K562 (cell line): ENCODE data around the gene EXT2. TPM values are rescaled to one million over a fixed set of nuclear protein-coding genes. Genes with fewer than 3 reads are reported as not detected.
A peak's percentile ranks its signal among the peaks of the same experiment; 100 is the strongest.

ENCODE experiments used
- CTCFL ChIP-seq: IDR thresholded peaks from 2 replicates; pipeline ENCODE4 v1.6.1; 2011; ENCODE audit warnings: borderline replicate concordance, low read depth, mild to moderate bottlenecking, moderate library complexity, low read length; ENCODE audit not compliant: insufficient read depth, poor library complexity, severe bottlenecking
- ETV1 ChIP-seq: fragments of 450-650 bp; conservative IDR thresholded peaks from 2 replicates; pipeline ENCODE4 v1.6.1; 2016; ENCODE audit warnings: missing genetic modification characterization, control low read depth, low read depth, missing compliant biosample characterization
- HDAC1 ChIP-seq, 2 experiments: fragments of 450-650 bp; IDR thresholded peaks; 2 replicates each; pipeline ENCODE4 v1.6.1; 2016 to 2017; ENCODE audit warnings: inconsistent platforms in 1 of 2, mild to moderate bottlenecking in 1 of 2, moderate library complexity in 1 of 2
- HOXB6 ChIP-seq: fragments of 250-450 bp; sonication (Bioruptor Pico); IDR thresholded peaks from 2 replicates; pipeline ENCODE4 v1.5.1; 2022; ENCODE audit warnings: mild to moderate bottlenecking, borderline replicate concordance
- NFXL1 ChIP-seq: fragments of 450-650 bp; formaldehyde crosslinking; IDR thresholded peaks from 2 replicates; pipeline ENCODE4 v1.4.0; 2021; ENCODE audit warnings: mild to moderate bottlenecking
- PRMT5 ChIP-seq: sonication (generic); formaldehyde crosslinking; IDR thresholded peaks from 2 replicates; pipeline ENCODE4 v1.5.0; 2020; ENCODE audit warnings: missing genetic modification reagents
- PRPF4 ChIP-seq: fragments of 200-400 bp; formaldehyde crosslinking; IDR thresholded peaks from one replicate; pipeline ENCODE4 v1.6.1; 2017; ENCODE audit warnings: low read length, low read depth, mild to moderate bottlenecking; ENCODE audit not compliant: insufficient read depth, poor library complexity, severe bottlenecking
- TEAD1 ChIP-seq, 2 experiments: fragments of 450-650 bp in 1 of 2; sonication (generic) in 1 of 2; formaldehyde crosslinking; IDR thresholded peaks; 2 replicates each; pipeline versions ENCODE4 v1.4.0 to v1.8.0; 2020 to 2022; ENCODE audit warnings: mild to moderate bottlenecking in 2 of 2, missing genetic modification reagents in 1 of 2
- YY1 ChIP-seq, 3 experiments: IDR thresholded peaks; 2 replicates each; pipeline ENCODE4 v1.6.1; 2011; ENCODE audit warnings: low read length in 2 of 3, mild to moderate bottlenecking in 2 of 3, moderate library complexity in 2 of 3, borderline replicate concordance in 1 of 3, control low read depth in 1 of 3, low read depth in 1 of 3; ENCODE audit not compliant: insufficient read depth in 3 of 3, insufficient replicate concordance in 2 of 3, control insufficient read depth in 1 of 3, insufficient read length in 1 of 3; ENCODE audit errors: extremely low read depth in 1 of 3
- ZMIZ1 ChIP-seq, 2 experiments: fragments of 150-350 bp in 1 of 2; IDR thresholded peaks; 2 replicates each; pipeline ENCODE4 v1.6.1; 2012 to 2016; ENCODE audit warnings: low read depth in 2 of 2, low read length in 2 of 2, mild to moderate bottlenecking in 1 of 2, moderate library complexity in 1 of 2
- ZNF146 ChIP-seq: IDR thresholded peaks from one replicate; pipeline ENCODE4 v1.6.1; 2018; ENCODE audit warnings: missing compliant biosample characterization; ENCODE audit not compliant: unreplicated experiment
- ZNF217 ChIP-seq: sonication (generic); formaldehyde crosslinking; IDR thresholded peaks from 2 replicates; pipeline ENCODE4 v1.8.0; 2022; ENCODE audit warnings: mild to moderate bottlenecking, missing genetic modification reagents
- ZNF592 ChIP-seq: fragments of 450-650 bp; IDR thresholded peaks from 2 replicates; pipeline ENCODE4 v1.6.1; 2017; ENCODE audit warnings: antibody characterized with exemption, mild to moderate bottlenecking
- ZNF764 ChIP-seq: fragments of 250-450 bp; sonication (Bioruptor Pico); IDR thresholded peaks from 2 replicates; pipeline ENCODE4 v1.4.0; 2020; ENCODE audit warnings: low read depth, mild to moderate bottlenecking, moderate library complexity
- ZNF830 ChIP-seq: fragments of 250-450 bp; sonication (Bioruptor Pico); IDR thresholded peaks from 2 replicates; pipeline ENCODE4 v1.5.0; 2021; ENCODE audit warnings: mild to moderate bottlenecking
- polyA plus RNA-seq, 8 experiments: library from polyadenylated mRNA; depleted of rRNA in 4 of 8; stranded (reverse) in 5 of 8; unstranded in 3 of 8; fragments of >200 nt; fragmentation: Nextera tagmentation in 2 of 8; fragmentation: Illumina TruSeq in 1 of 8; extraction: Ambion mirVana in 2 of 8; extraction: Trizol in 1 of 8; gene quantifications; 2 replicates each; pipeline versions ENCODE4 v1.2.1 to v1.2.3, GENCODE V29; 2011 to 2014; ENCODE audit warnings: inconsistent platforms in 1 of 8, missing spikeins in 1 of 8
- total RNA-seq, 7 experiments: library from RNA; depleted of rRNA in 6 of 7; stranded (reverse); fragments of >200 nt in 6 of 7; fragmentation: Illumina TruSeq in 2 of 7; extraction: Trizol in 2 of 7; gene quantifications; 2 replicates each; pipeline versions ENCODE4 v1.2.1 to v1.2.3, GENCODE V29; 2011 to 2021; ENCODE audit warnings: low replicate concordance in 1 of 7

The EXT2 gene
- total and polyA plus RNA-seq, 9 of the 15 experiments (the other 6 are each of a cell fraction or from before 2014, with no cell fraction given) = 7.5 to 52.1 (median 38.1) TPM

- TF ChIP-seq ETV1 (tag) (no peak), ZNF592 (no peak), ZNF146 (no peak), NFXL1 (no peak), TEAD1 (CRISPR knock-in tag; IDR thresholded peaks at IDR 0.05) (peak in 1 of 2 experiments; percentile 38; a peak in 1 of 4 replicates), HOXB6 (no peak), HDAC1 (IDR thresholded peaks at IDR 0.05) (peak; percentile 68 to 97; a peak in 3 of 4 replicates), ZNF764 (no peak), PRPF4 (no peak), ZNF830 (CRISPR knock-in tag) (no peak), YY1 (IDR thresholded peaks at IDR 0.05; ENCODE audit: borderline replicate concordance in 1 of 3, control insufficient read depth in 1 of 3, extremely low read depth in 1 of 3, insufficient read depth in 3 of 3, insufficient read length in 1 of 3, insufficient replicate concordance in 2 of 3, low read depth in 1 of 3, low read length in 2 of 3) (no peak), ZNF217 (CRISPR knock-in tag) (no peak), ZMIZ1 (IDR thresholded peaks at IDR 0.05; ENCODE audit: low read depth in 2 of 2, low read length in 2 of 2) (peak in 1 of 2 experiments; percentile 87; a peak in 2 of 4 replicates), CTCFL (no peak), PRMT5 (no peak)
These were observed 174.2 kb downstream of the EXT2 start (continued) for GRCh38 chr11:44269369-44270351.
